CD4-positive, alpha-beta T cell (primary cell): ENCODE results near the gene INSIG1. TPM values are rescaled to one million over a fixed set of nuclear protein-coding genes. Genes with fewer than 3 reads are reported as not detected.
A peak's percentile ranks its signal among the peaks of the same experiment; 100 is the strongest.

Source experiments
- ATAC-seq: fragments of 200-7000 bp; cut with Tn5 transposase; one replicate; pipeline ENCODE4 v1.10.0; 2022; ENCODE audit warnings: mild to moderate bottlenecking; ENCODE audit not compliant: poor library complexity
- CTCF ChIA-PET: fragments of 350-600 bp; sonication (Branson Sonifier 250); formaldehyde crosslinking; loops from one replicate; lab custom pipeline; 2021; ENCODE audit warnings: antibody characterized with exemption, inconsistent platforms; lab: Charles Lee
- POLR2A ChIA-PET: fragments of 350-600 bp; sonication (Branson Sonifier 250); formaldehyde crosslinking; loops from one replicate; lab custom pipeline; 2021; ENCODE audit warnings: antibody characterized with exemption, inconsistent platforms; lab: Charles Lee
- DNase-seq, 14 experiments: peaks; one replicate each; pipeline ENCODE4 v3.0.0-alpha.2; 2013 to 2020; ENCODE audit warnings: mixed read lengths in 2 of 14
- H3K27ac ChIP-seq, 2 donors: one replicate each; pipeline versions ENCODE4 v1.5.1 to v1.7.0; 2013; ENCODE audit warnings: low read length in 2 of 2, low read depth in 1 of 2, mild to moderate bottlenecking in 1 of 2
- H3K27me3 ChIP-seq, 2 experiments: 1 replicate in 1 of 2; 2 replicates in 1 of 2; pipeline versions ENCODE4 v1.6.1 to v1.7.0; 2013; ENCODE audit warnings: low read length in 2 of 2, control low read depth in 1 of 2, mild to moderate bottlenecking in 1 of 2, moderate library complexity in 1 of 2; ENCODE audit not compliant: insufficient read depth in 2 of 2, control insufficient read depth in 1 of 2
- H3K36me3 ChIP-seq: one replicate; pipeline ENCODE4 v1.6.1; 2013; ENCODE audit warnings: low read length, control low read depth; ENCODE audit not compliant: insufficient read depth
- H3K4me1 ChIP-seq: one replicate; pipeline ENCODE4 v1.6.1; 2013; ENCODE audit warnings: low read length, control low read depth; ENCODE audit not compliant: insufficient read depth
- H3K4me3 ChIP-seq: one replicate; pipeline ENCODE4 v1.5.1; 2013; ENCODE audit warnings: mild to moderate bottlenecking, low read length, moderate library complexity
- H3K9me3 ChIP-seq, 2 experiments: 1 replicate in 1 of 2; 2 replicates in 1 of 2; pipeline versions ENCODE4 v1.6.1 to v1.7.0; 2013; ENCODE audit warnings: low read length in 2 of 2, mild to moderate bottlenecking in 2 of 2, control low read depth in 1 of 2, moderate library complexity in 1 of 2; ENCODE audit not compliant: control insufficient read depth in 1 of 2, insufficient read depth in 1 of 2
- H3K27ac Mint-ChIP-seq: one replicate; pipeline ENCODE4 v1.8.0; 2020; ENCODE audit warnings: mixed read lengths
- H3K27me3 Mint-ChIP-seq: one replicate; pipeline ENCODE4 v1.8.0; 2021; ENCODE audit warnings: mixed read lengths
- H3K36me3 Mint-ChIP-seq: one replicate; pipeline ENCODE4 v1.8.0; 2021; ENCODE audit warnings: low read depth, mixed read lengths
- H3K4me1 Mint-ChIP-seq: one replicate; pipeline ENCODE4 v1.8.0; 2021; ENCODE audit warnings: low read depth, mixed read lengths
- H3K4me3 Mint-ChIP-seq: one replicate; pipeline ENCODE4 v1.8.0; 2020; ENCODE audit warnings: mild to moderate bottlenecking, mixed read lengths
- H3K9me3 Mint-ChIP-seq: one replicate; pipeline ENCODE4 v1.8.0; 2020; ENCODE audit warnings: mixed read lengths
- intact Hi-C, 2 experiments: fragments of 100-400 bp; cut with DNase I in 1 of 2; cut with micrococcal nuclease in 1 of 2; formaldehyde crosslinking; loops; one replicate each; pipeline versions ENCODE4 v1.15.1 to v1.9.0; 2023 to 2025; cut with DNase I, micrococcal nuclease
- total RNA-seq, 174 experiments: library from RNA in 2 of 174; stranded (reverse) in 2 of 174; gene quantifications; one replicate each; pipeline ENCODE4 v1.2.3 and lab custom pipeline; 2021 to 2026
- TF ChIP-seq, protein P1 (sequence below): fragments of 200-600 bp; IDR thresholded peaks from one replicate; pipeline ENCODE4 v1.8.0; 2022; ENCODE audit warnings: antibody characterized with exemption, mild to moderate bottlenecking

INSIG1 gene
- total RNA-seq, 2 experiments from 2014 or later, result 58.1 to 60.9 TPM

GRCh38 chr7:155280446-155281397, 17.0 kb upstream of the INSIG1 start:
- TF ChIP-seq, protein P1, sequence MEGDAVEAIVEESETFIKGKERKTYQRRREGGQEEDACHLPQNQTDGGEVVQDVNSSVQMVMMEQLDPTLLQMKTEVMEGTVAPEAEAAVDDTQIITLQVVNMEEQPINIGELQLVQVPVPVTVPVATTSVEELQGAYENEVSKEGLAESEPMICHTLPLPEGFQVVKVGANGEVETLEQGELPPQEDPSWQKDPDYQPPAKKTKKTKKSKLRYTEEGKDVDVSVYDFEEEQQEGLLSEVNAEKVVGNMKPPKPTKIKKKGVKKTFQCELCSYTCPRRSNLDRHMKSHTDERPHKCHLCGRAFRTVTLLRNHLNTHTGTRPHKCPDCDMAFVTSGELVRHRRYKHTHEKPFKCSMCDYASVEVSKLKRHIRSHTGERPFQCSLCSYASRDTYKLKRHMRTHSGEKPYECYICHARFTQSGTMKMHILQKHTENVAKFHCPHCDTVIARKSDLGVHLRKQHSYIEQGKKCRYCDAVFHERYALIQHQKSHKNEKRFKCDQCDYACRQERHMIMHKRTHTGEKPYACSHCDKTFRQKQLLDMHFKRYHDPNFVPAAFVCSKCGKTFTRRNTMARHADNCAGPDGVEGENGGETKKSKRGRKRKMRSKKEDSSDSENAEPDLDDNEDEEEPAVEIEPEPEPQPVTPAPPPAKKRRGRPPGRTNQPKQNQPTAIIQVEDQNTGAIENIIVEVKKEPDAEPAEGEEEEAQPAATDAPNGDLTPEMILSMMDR, result no peak
- H3K27me3 Mint-ChIP-seq, result peaks cover 13% of the 10 kb centered on the region
- ChIA-PET CTCF (interaction anchor here (1.5 kb wide), 1 partner anchor 64 kb away, joined by 4 read pairs; no protein-coding TSS in a partner anchor), POLR2A (no interaction called here)
- no peaks in the 10 kb centered on the region for H3K27me3 ChIP-seq
- H3K4me3 Mint-ChIP-seq, result no peak overlapping the region
- H3K4me1 Mint-ChIP-seq, result no peaks in the 10 kb centered on the region
- no peaks in the 10 kb centered on the region for H3K36me3 Mint-ChIP-seq
- H3K4me1 ChIP-seq, result peaks cover 7% of the 10 kb centered on the region
- H3K9me3 Mint-ChIP-seq, result no peaks in the 10 kb centered on the region
- no peak overlapping the region for H3K27ac ChIP-seq
- intact Hi-C loops, result no loop called here
- no peak for DNase-seq
- H3K27ac Mint-ChIP-seq, result no peak overlapping the region
- H3K36me3 ChIP-seq, result no peaks in the 10 kb centered on the region
- H3K9me3 ChIP-seq, result no peaks in the 10 kb centered on the region
- no peak overlapping the region for H3K4me3 ChIP-seq
- ATAC-seq, result no peak

DNA sequence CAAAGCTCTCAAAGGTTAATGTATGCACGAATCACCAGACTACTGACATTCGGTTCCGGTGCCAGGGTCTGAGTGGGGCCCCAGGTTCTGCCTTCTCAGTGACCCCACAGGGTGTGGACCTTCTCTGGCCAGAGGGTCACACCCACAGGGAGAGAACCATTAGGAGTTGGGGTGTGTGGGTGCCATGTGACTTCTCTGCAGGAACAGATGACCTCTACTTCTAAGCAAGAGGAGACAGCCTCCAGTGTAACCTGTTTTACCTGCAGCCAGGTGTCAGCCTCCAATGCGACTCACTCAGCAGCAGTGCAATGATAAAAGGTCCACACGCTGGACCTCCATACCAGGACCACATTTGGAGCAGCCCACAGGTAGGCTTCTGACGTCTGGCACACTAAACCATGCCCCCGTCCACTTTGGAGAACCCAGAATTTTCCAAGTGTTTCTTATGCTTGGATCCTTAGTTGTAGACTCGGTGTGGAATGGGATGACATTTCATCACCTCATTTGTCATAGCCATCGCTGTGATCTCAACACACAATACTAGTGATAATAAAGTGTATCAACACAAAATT, 16.2 kb upstream of the INSIG1 start:
- Histone ChIP-seq H3K36me3 (no peaks in the 10 kb centered on the region), H3K9me3 (no peaks in the 10 kb centered on the region), H3K4me1 (peaks cover 14% of the 10 kb centered on the region), H3K27ac (no peak overlapping the region), H3K4me3 (no peak overlapping the region), H3K27me3 (no peaks in the 10 kb centered on the region)
- Mint-ChIP-seq H3K9me3 (no peaks in the 10 kb centered on the region), H3K36me3 (no peaks in the 10 kb centered on the region), H3K4me3 (no peak overlapping the region), H3K27ac (no peak overlapping the region), H3K27me3 (peaks cover 8% of the 10 kb centered on the region), H3K4me1 (no peaks in the 10 kb centered on the region)
- CTCF ChIA-PET, result interaction anchor here (1.5 kb wide), 1 partner anchor 64 kb away, joined by 4 read pairs; no protein-coding TSS in a partner anchor
- DNase-seq (no peak), ATAC-seq (no peak)
- TF ChIP-seq, protein P1, result no peak
- intact Hi-C loops, result no loop called here
- POLR2A ChIA-PET, result no interaction called here

GRCh38 chr7:155282671-155283070, 15.0 kb upstream of the INSIG1 start:
- no peak overlapping the region for H3K4me3 Mint-ChIP-seq
- ChIA-PET CTCF (interaction anchor here (0.5 to 1.5 kb wide), 2 partner anchors 21 to 62 kb away, joined by 4 to 5 read pairs; no protein-coding TSS in a partner anchor), POLR2A (no interaction called here)
- H3K27me3 ChIP-seq, result no peaks in the 10 kb centered on the region
- H3K27ac ChIP-seq, result no peak overlapping the region
- H3K4me3 ChIP-seq, result no peak overlapping the region
- H3K36me3 ChIP-seq, result no peaks in the 10 kb centered on the region
- no peaks in the 10 kb centered on the region for H3K9me3 ChIP-seq
- intact Hi-C loops, result no loop called here
- DNase-seq (peak in 3 of 14 experiments; percentile 27 to 69 (median 59)), ATAC-seq (no peak)
- H3K4me1 Mint-ChIP-seq, result no peaks in the 10 kb centered on the region
- H3K27me3 Mint-ChIP-seq, result peaks cover 8% of the 10 kb centered on the region
- H3K36me3 Mint-ChIP-seq, result no peaks in the 10 kb centered on the region
- H3K9me3 Mint-ChIP-seq, result no peaks in the 10 kb centered on the region
- H3K27ac Mint-ChIP-seq, result no peak overlapping the region
- H3K4me1 ChIP-seq, result peaks cover 25% of the 10 kb centered on the region
- TF ChIP-seq, protein P1, result no peak
